IPS-20b (cell line): ENCODE results near the gene SPACA6.
"Not testable (repeated sequence)": the region's sequence is repeated elsewhere in the genome, so short reads cannot be mapped to it uniquely, and the experiment has no call there.

Experiments used
- H3K27ac ChIP-seq: one replicate; pipeline ENCODE4 v1.5.1; 2013; ENCODE audit warnings: low read length
- H3K27me3 ChIP-seq: 2 replicates; pipeline ENCODE4 v1.6.1; 2013; ENCODE audit warnings: mild to moderate bottlenecking, low read length, inconsistent platforms; ENCODE audit not compliant: insufficient read depth
- H3K36me3 ChIP-seq: 2 replicates; pipeline ENCODE4 v1.6.1; 2013; ENCODE audit warnings: low read depth, mild to moderate bottlenecking, inconsistent platforms, low read length, moderate library complexity; ENCODE audit not compliant: insufficient read depth
- H3K4me1 ChIP-seq: 2 replicates; pipeline ENCODE4 v1.6.1; 2013; ENCODE audit warnings: mild to moderate bottlenecking, control low read depth, inconsistent platforms, low read length, moderate library complexity; ENCODE audit not compliant: insufficient read depth
- H3K4me3 ChIP-seq: 2 replicates; pipeline ENCODE4 v1.5.1; 2013; ENCODE audit warnings: mild to moderate bottlenecking, low read length, inconsistent platforms
- H3K9ac ChIP-seq: 2 replicates; pipeline ENCODE4 v1.6.1; 2013; ENCODE audit warnings: low read depth, mild to moderate bottlenecking, inconsistent platforms, low read length, moderate library complexity
- H3K9me3 ChIP-seq: 2 replicates; pipeline ENCODE4 v1.6.1; 2013; ENCODE audit warnings: mild to moderate bottlenecking, low read depth, low read length, inconsistent platforms; ENCODE audit not compliant: insufficient read depth

The SPACA6 gene

GRCh38 chr19:51664997-51665396 lies 28.1 kb upstream of the SPACA6 start:
- Histone ChIP-seq H3K36me3 (no peaks in the 10 kb centered on the region), H3K27me3 (no peaks in the 10 kb centered on the region)

GRCh38 chr19:51668216-51668615 lies 24.9 kb upstream of the SPACA6 start:
- no peak overlapping the region for H3K4me3 ChIP-seq
- H3K9me3 ChIP-seq, result no peaks in the 10 kb centered on the region; the same call in 1 of the 2 replicates
- H3K9ac ChIP-seq, result no peak overlapping the region
- no peaks in the 10 kb centered on the region for H3K36me3 ChIP-seq
- no peak overlapping the region for H3K27ac ChIP-seq
- no peaks in the 10 kb centered on the region for H3K4me1 ChIP-seq
- no peaks in the 10 kb centered on the region for H3K27me3 ChIP-seq

More at GRCh38 chr19:51664997-51665396, 28.1 kb upstream of the SPACA6 start:
- H3K9me3 ChIP-seq, result no peaks in the 10 kb centered on the region; the same call in 1 of the 2 replicates
- H3K4me1 ChIP-seq, result no peaks in the 10 kb centered on the region
- H3K4me3 ChIP-seq, result no peak overlapping the region
- no peak overlapping the region for H3K27ac ChIP-seq
- H3K9ac ChIP-seq, result no peak overlapping the region

- H3K27me3 ChIP-seq, H3K4me3 ChIP-seq, H3K36me3 ChIP-seq, H3K27ac ChIP-seq, H3K9ac ChIP-seq, H3K9me3 ChIP-seq, H3K4me1 ChIP-seq: not testable (repeated sequence)
These were observed 17.1 kb upstream of the SPACA6 start for GRCh38 chr19:51675911-51676565.

- Histone ChIP-seq H3K27me3 (no peaks in the 10 kb centered on the region), H3K4me3 (no peak overlapping the region), H3K36me3 (no peaks in the 10 kb centered on the region), H3K27ac (no peak overlapping the region), H3K4me1 (no peaks in the 10 kb centered on the region), H3K9me3 (no peaks in the 10 kb centered on the region; the same call in 1 of the 2 replicates), H3K9ac (no peak overlapping the region)
These were observed 16.5 kb upstream of the SPACA6 start for GRCh38 chr19:51676566-51677083.

GRCh38 chr19:51680474-51680873 lies 12.7 kb upstream of the SPACA6 start:
- Histone ChIP-seq H3K27ac (no peak overlapping the region), H3K9ac (no peak overlapping the region), H3K9me3 (0 out of 2 replicates have a peak, but pooled peaks cover 2% of the 10 kb centered on the region), H3K4me3 (no peak overlapping the region), H3K27me3 (no peaks in the 10 kb centered on the region), H3K36me3 (no peaks in the 10 kb centered on the region), H3K4me1 (no peaks in the 10 kb centered on the region)

- Histone ChIP-seq H3K27ac (no peak overlapping the region), H3K4me3 (no peak overlapping the region), H3K36me3 (no peaks in the 10 kb centered on the region), H3K27me3 (no peaks in the 10 kb centered on the region), H3K4me1 (no peaks in the 10 kb centered on the region), H3K9ac (no peak overlapping the region), H3K9me3 (0 out of 2 replicates have a peak, but pooled peaks cover 6% of the 10 kb centered on the region)
These were observed 11.7 kb upstream of the SPACA6 start for GRCh38 chr19:51681286-51681941.

- peaks cover 8% of the 10 kb centered on the region; the same call in 1 of the 2 replicates for H3K4me1 ChIP-seq
- 0 out of 2 replicates have a peak, but pooled peaks cover 6% of the 10 kb centered on the region for H3K9me3 ChIP-seq
- H3K4me3 ChIP-seq, result no peak overlapping the region
- H3K9ac ChIP-seq, result no peak overlapping the region
- no peak overlapping the region for H3K27ac ChIP-seq
- no peaks in the 10 kb centered on the region for H3K27me3 ChIP-seq
- H3K36me3 ChIP-seq, result no peaks in the 10 kb centered on the region
These were observed 7.0 kb upstream of the SPACA6 start for GRCh38 chr19:51686171-51686570.

GRCh38 chr19:51687791-51688670 lies 5.1 kb upstream of the SPACA6 start:
- H3K4me3 ChIP-seq, result peak overlapping the region; percentile 81
- peak overlapping the region; percentile 77; the same call in 1 of the 2 replicates for H3K9ac ChIP-seq
- H3K27me3 ChIP-seq, result no peaks in the 10 kb centered on the region
- 0 out of 2 replicates have a peak, but pooled peaks cover 6% of the 10 kb centered on the region for H3K9me3 ChIP-seq
- no peak overlapping the region for H3K27ac ChIP-seq
- H3K36me3 ChIP-seq, result no peaks in the 10 kb centered on the region
- peaks cover 12% of the 10 kb centered on the region; the same call in 1 of the 2 replicates for H3K4me1 ChIP-seq

- H3K27me3 ChIP-seq, result no peaks in the 10 kb centered on the region
These were observed 4.2 kb upstream of the SPACA6 start for GRCh38 chr19:51688671-51689571.

GRCh38 chr19:51689751-51690453 lies 3.2 kb upstream of the SPACA6 start:
- H3K36me3 ChIP-seq, result peaks cover 6% of the 10 kb centered on the region
- H3K4me1 ChIP-seq, result peaks cover 12% of the 10 kb centered on the region; the same call in 1 of the 2 replicates
- H3K4me3 ChIP-seq, result peak overlapping the region; percentile 81
- no peak overlapping the region for H3K27ac ChIP-seq
- H3K9ac ChIP-seq, result peak overlapping the region; percentile 77; the same call in 1 of the 2 replicates
- H3K9me3 ChIP-seq, result 0 out of 2 replicates have a peak, but pooled peaks cover 4% of the 10 kb centered on the region
- no peaks in the 10 kb centered on the region for H3K27me3 ChIP-seq

More at GRCh38 chr19:51688671-51689571, 4.2 kb upstream of the SPACA6 start:
- H3K9ac ChIP-seq, result peak overlapping the region; percentile 77; the same call in 1 of the 2 replicates
- H3K4me3 ChIP-seq, result peak overlapping the region; percentile 81
- peaks cover 12% of the 10 kb centered on the region; the same call in 1 of the 2 replicates for H3K4me1 ChIP-seq
- 0 out of 2 replicates have a peak, but pooled peaks cover 4% of the 10 kb centered on the region for H3K36me3 ChIP-seq
- H3K27ac ChIP-seq, result no peak overlapping the region
- 0 out of 2 replicates have a peak, but pooled peaks cover 4% of the 10 kb centered on the region for H3K9me3 ChIP-seq
